Esophagus squamous epithelium (tissue), 5 donors: ENCODE data around the gene PSMB2. TPM values are rescaled to one million over a fixed set of nuclear protein-coding genes. Genes with fewer than 3 reads are reported as not detected.

Experiments used
- DNase-seq: peaks from one replicate; lab custom pipeline; 2025; lab: John Stamatoyannopoulos, UW
- H3K27ac ChIP-seq, 4 donors: fragments of 200-600 bp; sonication (generic); one replicate each; pipeline ENCODE4 v1.5.1; 2016 to 2019; ENCODE audit warnings: mild to moderate bottlenecking in 1 of 4
- H3K27me3 ChIP-seq, 4 donors: fragments of 200-600 bp; sonication (generic); 1 replicate in 3 of 4; 2 replicates in 1 of 4; pipeline versions ENCODE4 v1.5.1 to v1.6.0; 2017 to 2021; ENCODE audit warnings: antibody characterized with exemption in 1 of 4
- H3K36me3 ChIP-seq, 3 donors: fragments of 200-600 bp; sonication (generic); one replicate each; pipeline ENCODE4 v1.5.1; 2016 to 2019
- H3K4me1 ChIP-seq, 3 donors: fragments of 200-600 bp; sonication (generic); one replicate each; pipeline ENCODE4 v1.5.1; 2017 to 2019
- H3K4me3 ChIP-seq, 4 donors: fragments of 200-600 bp; sonication (generic); 1 replicate in 3 of 4; 2 replicates in 1 of 4; pipeline ENCODE4 v1.5.1; 2016 to 2019; ENCODE audit warnings: mild to moderate bottlenecking in 2 of 4, moderate library complexity in 1 of 4
- H3K9me3 ChIP-seq, 3 donors: fragments of 200-600 bp; sonication (generic); one replicate each; pipeline ENCODE4 v1.5.1; 2016 to 2019
- POLR2A ChIP-seq, 4 donors: fragments of 450-650 bp; IDR thresholded peaks; one replicate each; pipeline ENCODE4 v1.6.1; 2017; ENCODE audit warnings: antibody characterized with exemption in 4 of 4, mild to moderate bottlenecking in 4 of 4, moderate library complexity in 3 of 4
- WGBS, 2 donors: methylation state at CpG; one replicate each; pipeline ENCODE4 v1.1.5; 2018; 5-methylcytosine and 5-hydroxymethylcytosine counted together
- intact Hi-C: fragments of 100-400 bp; cut with DNase I; formaldehyde crosslinking; loops from one replicate; pipeline ENCODE4 v1.15.0; 2022
- total RNA-seq, 4 donors: library from RNA; depleted of rRNA; stranded (reverse); fragments of >200 nt; gene quantifications; one replicate each; pipeline ENCODE4 v1.1.0, GENCODE V29; 2016
- TF ChIP-seq, protein P1 (sequence below), 6 experiments: fragments of 450-650 bp in 4 of 6; fragments of 200-600 bp in 2 of 6; sonication (generic) in 2 of 6; IDR thresholded peaks; one replicate each; pipeline ENCODE4 v1.5.1; 2016 to 2019; ENCODE audit warnings: antibody characterized with exemption in 6 of 6, mild to moderate bottlenecking in 4 of 6, moderate library complexity in 4 of 6
- donor health status: DM: yes; HTN: yes; CAD: no.

Gene PSMB2
- total RNA-seq, 4 donors from 2014 or later: 31.3 to 69.5 (median 39.9) TPM

DNA sequence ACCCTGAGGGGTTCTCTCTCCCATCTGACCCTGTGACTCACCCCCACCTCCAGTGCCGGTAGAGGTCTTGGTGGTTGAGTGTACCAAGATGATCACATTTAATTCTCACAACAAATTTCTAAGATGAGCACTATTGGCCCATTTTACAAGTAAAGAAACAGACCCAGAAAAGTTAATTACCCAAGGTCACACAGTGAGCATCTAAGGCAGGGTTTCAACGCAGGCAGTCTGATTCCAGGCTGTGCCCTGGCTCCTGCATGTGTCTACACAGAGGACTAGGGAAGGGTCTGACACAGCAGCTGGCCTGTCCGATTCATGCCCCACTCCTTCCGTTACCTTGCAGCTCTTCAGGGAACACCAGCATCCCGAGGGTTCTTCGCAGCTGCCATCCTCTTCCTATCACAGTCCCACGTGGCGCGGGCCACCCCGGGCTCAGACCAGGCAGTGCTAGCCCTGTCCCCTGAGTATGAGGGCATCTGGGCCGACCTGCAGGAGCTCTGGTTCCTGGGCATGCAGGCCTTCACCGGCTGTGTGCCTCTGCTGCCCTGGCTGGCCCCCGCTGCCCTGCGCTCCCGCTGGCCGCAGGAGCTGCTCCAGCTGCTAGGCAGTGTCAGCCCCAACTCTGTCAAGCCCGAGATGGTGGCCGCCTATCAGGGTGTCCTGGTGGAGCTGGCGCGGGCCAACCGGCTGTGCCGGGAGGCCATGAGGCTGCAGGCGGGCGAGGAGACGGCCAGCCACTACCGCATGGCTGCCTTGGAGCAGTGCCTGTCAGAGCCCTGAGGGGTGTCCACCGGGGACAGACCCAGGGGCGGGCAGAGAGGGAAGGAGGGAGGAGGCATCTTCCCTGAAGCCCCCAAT is 76.2 kb downstream of the PSMB2 start:
- H3K4me3 ChIP-seq: no peak overlapping the region
- WGBS, 2 donors: 90% methylated on average over 7 to 17 of the region's 28 CpGs
- peaks cover 0 to 20% (median 0%) of the 10 kb centered on the region in 4 donors for H3K27me3 ChIP-seq
- TF ChIP-seq, protein P1, sequence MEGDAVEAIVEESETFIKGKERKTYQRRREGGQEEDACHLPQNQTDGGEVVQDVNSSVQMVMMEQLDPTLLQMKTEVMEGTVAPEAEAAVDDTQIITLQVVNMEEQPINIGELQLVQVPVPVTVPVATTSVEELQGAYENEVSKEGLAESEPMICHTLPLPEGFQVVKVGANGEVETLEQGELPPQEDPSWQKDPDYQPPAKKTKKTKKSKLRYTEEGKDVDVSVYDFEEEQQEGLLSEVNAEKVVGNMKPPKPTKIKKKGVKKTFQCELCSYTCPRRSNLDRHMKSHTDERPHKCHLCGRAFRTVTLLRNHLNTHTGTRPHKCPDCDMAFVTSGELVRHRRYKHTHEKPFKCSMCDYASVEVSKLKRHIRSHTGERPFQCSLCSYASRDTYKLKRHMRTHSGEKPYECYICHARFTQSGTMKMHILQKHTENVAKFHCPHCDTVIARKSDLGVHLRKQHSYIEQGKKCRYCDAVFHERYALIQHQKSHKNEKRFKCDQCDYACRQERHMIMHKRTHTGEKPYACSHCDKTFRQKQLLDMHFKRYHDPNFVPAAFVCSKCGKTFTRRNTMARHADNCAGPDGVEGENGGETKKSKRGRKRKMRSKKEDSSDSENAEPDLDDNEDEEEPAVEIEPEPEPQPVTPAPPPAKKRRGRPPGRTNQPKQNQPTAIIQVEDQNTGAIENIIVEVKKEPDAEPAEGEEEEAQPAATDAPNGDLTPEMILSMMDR (IDR thresholded peaks at IDR 0.05): peak in 1 of 6 experiments; percentile 0
- TF ChIP-seq POLR2A (IDR thresholded peaks at IDR 0.05): no peak
- intact Hi-C loops: loop anchor here (5.0 to 10.0 kb wide), 3 partner anchors 70 to 207 kb away; no protein-coding TSS in a partner anchor
- DNase-seq: no peak
- H3K27ac ChIP-seq: no peak overlapping the region
- peaks cover 7 to 33% (median 12%) of the 10 kb centered on the region in 3 donors for H3K4me1 ChIP-seq
- no peaks in the 10 kb centered on the region for H3K9me3 ChIP-seq
- peaks cover 0 to 50% (median 0%) of the 10 kb centered on the region in 3 donors for H3K36me3 ChIP-seq

DNA sequence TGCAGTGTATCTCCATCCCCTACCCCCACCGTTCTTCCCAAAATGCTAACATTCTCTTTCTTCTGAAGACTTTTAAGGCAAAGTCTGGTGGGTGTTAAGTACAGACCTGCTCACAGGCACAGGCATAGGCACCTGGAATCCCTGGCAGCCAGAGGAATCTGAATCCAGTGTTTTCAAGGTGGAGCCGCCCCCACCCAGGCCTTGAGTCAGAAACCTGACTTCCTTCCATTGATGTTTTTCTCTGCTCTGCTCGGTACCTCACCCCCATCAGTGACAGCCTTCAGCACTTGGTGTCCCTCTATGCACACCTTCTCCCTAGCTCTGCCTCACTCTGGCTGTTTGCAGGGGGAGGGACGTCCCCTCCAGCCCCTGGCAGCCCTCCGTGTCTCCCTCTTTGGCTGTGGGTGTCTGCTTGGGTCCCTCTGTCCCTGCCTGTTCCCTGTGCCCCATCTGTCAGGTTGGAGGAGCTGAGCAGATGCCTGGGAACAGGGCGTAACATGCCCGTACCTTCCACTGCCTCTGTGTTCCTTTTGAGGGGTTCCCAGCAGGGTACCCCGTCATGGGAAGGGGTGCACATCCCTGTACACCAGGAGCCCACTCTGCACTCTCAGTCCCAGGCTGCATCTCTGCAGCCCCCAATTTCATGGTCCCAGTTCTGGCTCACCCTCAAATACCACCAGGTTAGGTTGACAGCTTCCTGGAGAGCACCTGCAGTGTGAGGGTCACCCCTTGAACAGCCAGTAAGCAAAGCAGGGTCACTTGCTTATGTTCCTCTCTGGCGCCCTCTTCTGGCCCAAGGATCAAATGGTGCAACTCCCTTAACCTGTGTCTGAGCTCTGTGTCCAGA is 77.1 kb downstream of the PSMB2 start:
- peaks cover 0 to 12% (median 0%) of the 10 kb centered on the region in 4 donors for H3K27me3 ChIP-seq
- peaks cover 0 to 50% (median 0%) of the 10 kb centered on the region in 3 donors for H3K36me3 ChIP-seq
- DNase-seq: no peak
- TF ChIP-seq, protein P1 (IDR thresholded peaks at IDR 0.05): peak; percentile 64 to 80 (median 72)
- no peak for TF ChIP-seq POLR2A (IDR thresholded peaks at IDR 0.05)
- no peak overlapping the region for H3K4me3 ChIP-seq
- peaks cover 7 to 42% (median 12%) of the 10 kb centered on the region in 3 donors for H3K4me1 ChIP-seq
- intact Hi-C loops: loop anchor here (5.0 to 10.0 kb wide), 2 partner anchors 71 to 112 kb away; no protein-coding TSS in a partner anchor
- H3K27ac ChIP-seq: no peak overlapping the region
- H3K9me3 ChIP-seq: no peaks in the 10 kb centered on the region
- WGBS, 2 donors: 54 to 63% methylated on average over 6 to 9 of the region's 9 CpGs

DNA sequence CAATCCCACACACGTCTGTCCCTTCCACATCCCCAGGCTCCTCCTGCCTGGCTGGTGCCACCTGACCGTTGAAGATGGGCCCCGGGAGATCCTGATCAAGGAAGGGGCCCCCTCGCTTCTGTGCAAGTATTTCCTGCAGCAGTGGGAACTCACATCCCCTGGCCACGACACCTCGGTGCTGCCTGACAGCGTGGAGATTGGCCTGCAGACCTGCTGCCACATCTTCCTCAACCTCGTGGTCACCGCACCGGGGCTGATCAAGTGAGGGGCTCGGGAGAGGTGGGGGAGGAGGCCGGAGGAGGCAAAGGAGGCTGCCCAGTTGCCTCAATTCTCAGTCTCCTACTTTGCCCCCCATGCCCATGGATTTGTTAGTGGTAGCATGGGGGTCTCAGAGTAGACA is 78.2 kb downstream of the PSMB2 start:
- Histone ChIP-seq H3K27me3 (peaks cover 0 to 3% (median 0%) of the 10 kb centered on the region in 4 donors), H3K4me3 (no peak overlapping the region), H3K4me1 (peaks cover 16 to 47% (median 18%) of the 10 kb centered on the region in 3 donors), H3K27ac (no peak overlapping the region), H3K9me3 (no peaks in the 10 kb centered on the region), H3K36me3 (peaks cover 0 to 50% (median 0%) of the 10 kb centered on the region in 3 donors)
- intact Hi-C loops: loop anchor here (5.0 to 10.0 kb wide), 2 partner anchors 72 to 111 kb away; no protein-coding TSS in a partner anchor
- WGBS, 2 donors: 75 to 80% methylated on average over 2 to 6 of the region's 12 CpGs
- DNase-seq: no peak
- TF ChIP-seq POLR2A (IDR thresholded peaks at IDR 0.05): no peak
- TF ChIP-seq, protein P1 (IDR thresholded peaks at IDR 0.05): no peak

DNA sequence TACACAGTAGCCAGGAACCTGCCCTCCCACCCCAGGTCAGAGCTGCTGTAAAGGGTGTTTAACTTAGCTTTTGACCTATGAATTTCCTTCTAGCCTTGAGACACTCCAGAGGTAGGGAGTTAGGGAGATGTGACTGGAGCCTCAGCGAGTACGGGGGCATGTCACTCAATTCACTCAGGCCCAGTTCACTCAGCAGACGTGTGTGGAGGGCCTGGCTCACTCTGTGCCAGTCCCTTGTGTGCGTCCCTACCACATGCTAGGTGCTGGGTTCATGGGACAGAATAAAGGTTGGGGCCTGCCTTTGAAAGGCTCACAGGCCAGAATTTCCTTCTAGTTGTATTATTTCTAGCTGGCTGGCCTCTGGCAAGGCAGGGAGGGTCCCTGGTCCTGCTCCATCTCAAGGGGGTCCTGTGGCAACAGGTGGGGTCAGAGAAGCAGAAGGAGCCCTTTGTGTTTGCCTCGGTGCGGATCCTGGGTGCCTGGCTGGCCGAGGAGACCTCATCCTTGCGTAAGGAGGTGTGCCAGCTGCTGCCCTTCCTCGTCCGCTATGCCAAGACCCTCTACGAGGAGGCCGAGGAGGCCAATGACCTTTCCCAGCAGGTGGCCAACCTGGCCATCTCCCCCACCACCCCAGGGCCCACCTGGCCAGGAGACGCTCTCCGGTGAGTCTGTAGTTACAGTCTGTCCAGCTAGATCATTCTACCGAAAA is 79.2 kb downstream of the PSMB2 start:
- H3K36me3 ChIP-seq: peaks cover 0 to 50% (median 0%) of the 10 kb centered on the region in 3 donors
- no peak for DNase-seq
- H3K4me3 ChIP-seq: no peak overlapping the region
- H3K27me3 ChIP-seq: no peaks in the 10 kb centered on the region
- 92% methylated on average over 5 of the region's 15 CpGs; no CpG with 5 or more reads in 1 of the 2 donors for WGBS, 2 donors
- no peaks in the 10 kb centered on the region for H3K9me3 ChIP-seq
- no peak for TF ChIP-seq POLR2A (IDR thresholded peaks at IDR 0.05)
- TF ChIP-seq, protein P1 (IDR thresholded peaks at IDR 0.05): no peak
- H3K27ac ChIP-seq: no peak overlapping the region
- intact Hi-C loops: loop anchor here (5.0 to 10.0 kb wide), 2 partner anchors 73 to 110 kb away; no protein-coding TSS in a partner anchor
- H3K4me1 ChIP-seq: peaks cover 18 to 51% (median 19%) of the 10 kb centered on the region in 3 donors
